Heart left ventricle (tissue), 16 donors: ENCODE measurements around the gene PRKAR1B. TPM values are rescaled to one million over a fixed set of nuclear protein-coding genes. Genes with fewer than 3 reads are reported as not detected.
A peak's percentile ranks its signal among the peaks of the same experiment; 100 is the strongest.

Source experiments
- ATAC-seq, 4 donors: fragments of 200-7000 bp; cut with Tn5 transposase; one replicate each; pipeline ENCODE4 v1.9.1; 2020 to 2022; ENCODE audit warnings: moderate library complexity in 4 of 4, mild to moderate bottlenecking in 3 of 4, moderate number of reproducible peaks in 1 of 4
- DNase-seq, 5 donors: peaks; one replicate each; pipeline ENCODE4 v3.0.0-alpha.2; 2020
- H3K27ac ChIP-seq, 12 donors: fragments of 200-600 bp; sonication (generic) in 4 of 12; one replicate each; pipeline versions ENCODE4 v1.5.0 to v1.8.0; 2016 to 2022; ENCODE audit warnings: mild to moderate bottlenecking in 2 of 12
- H3K27me3 ChIP-seq, 9 donors: fragments of 200-600 bp; sonication (generic) in 2 of 9; one replicate each; pipeline versions ENCODE4 v1.5.1 to v1.8.0; 2016 to 2022; ENCODE audit warnings: mild to moderate bottlenecking in 3 of 9
- H3K36me3 ChIP-seq, 9 donors: fragments of 200-600 bp; sonication (generic) in 2 of 9; one replicate each; pipeline versions ENCODE4 v1.5.0 to v1.8.0; 2018 to 2022; ENCODE audit warnings: mild to moderate bottlenecking in 2 of 9
- H3K4me1 ChIP-seq, 12 donors: fragments of 200-600 bp; sonication (generic) in 4 of 12; one replicate each; pipeline versions ENCODE4 v1.5.0 to v1.8.0; 2016 to 2022; ENCODE audit warnings: mild to moderate bottlenecking in 3 of 12
- H3K4me3 ChIP-seq, 12 donors: fragments of 200-600 bp; sonication (generic) in 4 of 12; one replicate each; pipeline versions ENCODE4 v1.5.0 to v1.8.0; 2017 to 2022; ENCODE audit warnings: mild to moderate bottlenecking in 9 of 12, moderate library complexity in 4 of 12
- H3K9me3 ChIP-seq, 12 donors: fragments of 200-600 bp; sonication (generic) in 4 of 12; one replicate each; pipeline versions ENCODE4 v1.5.0 to v1.8.0; 2016 to 2022; ENCODE audit warnings: mild to moderate bottlenecking in 1 of 12
- CTCF ChIP-seq, 12 donors: fragments of 200-600 bp; sonication (generic) in 4 of 12; IDR thresholded peaks; one replicate each; pipeline versions ENCODE4 v1.5.0 to v1.8.0; 2018 to 2022; ENCODE audit warnings: antibody characterized with exemption in 12 of 12, mild to moderate bottlenecking in 5 of 12
- POLR2A ChIP-seq, 2 donors: fragments of 450-650 bp; IDR thresholded peaks; one replicate each; pipeline ENCODE4 v1.6.1; 2017; ENCODE audit warnings: antibody characterized with exemption in 2 of 2, mild to moderate bottlenecking in 2 of 2, moderate library complexity in 2 of 2
- WGBS, 4 donors: extraction: QIAGEN DNeasy Blood & Tissue Kit in 2 of 4; methylation state at CpG; one replicate each; pipeline versions ENCODE4 v1.1.5 to v1.1.7; 2013 to 2018; 5-methylcytosine and 5-hydroxymethylcytosine counted together
- intact Hi-C, 10 donors: fragments of 100-400 bp; cut with DNase I; formaldehyde crosslinking; loops; one replicate each; pipeline versions ENCODE4 v1.11.1 to v1.14.2; 2022
- polyA plus RNA-seq, 2 donors: library from polyadenylated mRNA; stranded (reverse); fragments of 200-250 nt; gene quantifications; one replicate each; pipeline ENCODE4 v1.2.3, GENCODE V29; 2013
- total RNA-seq, 9 donors: library from RNA; depleted of rRNA in 2 of 9; stranded (reverse); fragments of >200 nt in 2 of 9; fragmentation: NEBNext Ultra II Directional in 3 of 9; extraction: Animal tissue kit (Norgen Biotek cat#: 25700) in 3 of 9; gene quantifications; one replicate each; pipeline versions ENCODE4 v1.1.0 to v1.2.4, GENCODE V29; 2016 to 2023
- donor health status: ischemic (EF 13 %, LVEDD 7.1; RV severe dilation, severe dysfunction).
- donor health status: healthy with polysubstance abuse.
- donor health status: DM: no; HTN: yes; CAD: no.
- donor health status: DM: no; HTN: no; CAD: no.
- donor health status: ischemic (EF 25% LVEDD 6.9; RV normal size, moderate dysfunction).
- donor health status: ischemic (EF 25% LVEDD 5.7; RV mildly dilated, moderate dysfunction).
- donor health status: healthy.
- donor health status: DM: yes; HTN: yes; CAD: no.
- donor health status: ischemic (EF 35%, LVEDD 5.7; RV mildly dilated, moderate dysfunction).
- donor health status: nonischemic (EF 11% LVEDD 7.7; RV severe dilation, severe dysfunction).
- donor health status: DM: yes; HTN: yes; CAD: no.
- donor health status: PGD.
- donor health status: ischemic (EF 29% LVEDD 5.4; RV normal size, mild dysfunction).
- donor health status: nonischemic (EF 23%, LVEDD 6.1; RV moderate dilation, normal function).

PRKAR1B gene
- total and polyA plus RNA-seq, 11 donors, result 4.1 to 22.2 (median 17.9) TPM

GRCh38 chr7:631291-631711 lies 95.8 kb downstream of the PRKAR1B start:
- Histone ChIP-seq H3K4me1 (no peaks in the 10 kb centered on the region), H3K27ac (no peak overlapping the region), H3K9me3 (peaks cover 0 to 7% (median 0%) of the 10 kb centered on the region in 12 donors), H3K4me3 (no peak overlapping the region), H3K27me3 (no peaks in the 10 kb centered on the region), H3K36me3 (no peaks in the 10 kb centered on the region)
- TF ChIP-seq CTCF (IDR thresholded peaks at IDR 0.05) (no peak), POLR2A (IDR thresholded peaks at IDR 0.05) (no peak)
- DNase-seq, result peak in 1 of 5 donors; percentile 37
- intact Hi-C loops, result loop anchor here in 4 of 10 donors (5.0 to 10.0 kb wide), 3 partner anchors 106 to 309 kb away; no protein-coding TSS in a partner anchor
- no peak for ATAC-seq
- 92 to 96% (median 93%) methylated on average over 16 to 17 of the region's 17 CpGs for WGBS, 4 donors

GRCh38 chr7:630539-630938 lies 96.5 kb downstream of the PRKAR1B start:
- TF ChIP-seq CTCF (IDR thresholded peaks at IDR 0.05), result no peak
- no peak for TF ChIP-seq POLR2A (IDR thresholded peaks at IDR 0.05)
- no peaks in the 10 kb centered on the region for H3K4me1 ChIP-seq
- H3K27me3 ChIP-seq, result no peaks in the 10 kb centered on the region
- 69 to 80% (median 74%) methylated on average over 5 of the region's 5 CpGs for WGBS, 4 donors
- ATAC-seq, result no peak
- intact Hi-C loops, result loop anchor here in 4 of 10 donors (5.0 to 10.0 kb wide), 3 partner anchors 106 to 308 kb away; no protein-coding TSS in a partner anchor
- H3K27ac ChIP-seq, result no peak overlapping the region
- DNase-seq, result no peak
- peaks cover 0 to 15% (median 5%) of the 10 kb centered on the region in 12 donors for H3K9me3 ChIP-seq
- no peak overlapping the region for H3K4me3 ChIP-seq
- H3K36me3 ChIP-seq, result no peaks in the 10 kb centered on the region

GRCh38 chr7:630111-630511 lies 97.0 kb downstream of the PRKAR1B start:
- Histone ChIP-seq H3K27me3 (no peaks in the 10 kb centered on the region), H3K4me3 (no peak overlapping the region), H3K9me3 (peaks cover 0 to 19% (median 9%) of the 10 kb centered on the region in 12 donors), H3K4me1 (no peaks in the 10 kb centered on the region), H3K36me3 (no peaks in the 10 kb centered on the region), H3K27ac (no peak overlapping the region)
- 94 to 96% (median 95%) methylated on average over 3 to 12 of the region's 12 CpGs for WGBS, 4 donors
- DNase-seq, result no peak
- TF ChIP-seq CTCF (IDR thresholded peaks at IDR 0.05) (no peak), POLR2A (IDR thresholded peaks at IDR 0.05) (no peak)
- intact Hi-C loops, result loop anchor here in 4 of 10 donors (5.0 to 10.0 kb wide), 3 partner anchors 105 to 308 kb away; no protein-coding TSS in a partner anchor
- ATAC-seq, result no peak

GRCh38 chr7:628826-629225 lies 98.3 kb downstream of the PRKAR1B start:
- Histone ChIP-seq H3K27me3 (no peaks in the 10 kb centered on the region), H3K27ac (no peak overlapping the region), H3K4me3 (no peak overlapping the region), H3K9me3 (peaks cover 0 to 30% (median 14%) of the 10 kb centered on the region in 12 donors), H3K4me1 (no peaks in the 10 kb centered on the region), H3K36me3 (no peaks in the 10 kb centered on the region)
- WGBS, 4 donors, result 92 to 96% (median 94%) methylated on average over 18 to 19 of the region's 19 CpGs
- ATAC-seq (no peak), DNase-seq (no peak)
- intact Hi-C loops, result loop anchor here in 1 of 10 donors (2.0 kb wide), 1 partner anchor 24 kb away; no protein-coding TSS in a partner anchor
- no peak for TF ChIP-seq CTCF (IDR thresholded peaks at IDR 0.05)
- no peak for TF ChIP-seq POLR2A (IDR thresholded peaks at IDR 0.05)
